NCI-H1105 (cell line): Measurements from ENCODE around the gene FGF18.
A peak's percentile ranks its signal among the peaks of the same experiment; 100 is the strongest.
"Not testable (repeated sequence)": the region's sequence is repeated elsewhere in the genome, so short reads cannot be mapped to it uniquely, and the experiment has no call there.

Source experiments
- DNase-seq: peaks from one replicate; lab custom pipeline; 2025; lab: John Stamatoyannopoulos, UW

The FGF18 gene

GRCh38 chr5:171418982-171419687 is at the start of gene FGF18:
FGF18 (plus strand) TSS chr5:171419647; CDS start chr5:171420200, 553 bp downstream.
- peak; percentile 40 for DNase-seq

- DNase-seq: no peak
Observed at GRCh38 chr5:171369898-171370297, 49.5 kb upstream of the FGF18 start.

GRCh38 chr5:171370881-171371280 is 48.6 kb upstream of the FGF18 start:
- DNase-seq: not testable (repeated sequence)

- DNase-seq: no peak
Observed at GRCh38 chr5:171371326-171371725, 48.1 kb upstream of the FGF18 start.

GRCh38 chr5:171379961-171380360 is 39.5 kb upstream of the FGF18 start:
- DNase-seq: no peak

GRCh38 chr5:171384416-171384815 is 35.0 kb upstream of the FGF18 start:
- not testable (repeated sequence) for DNase-seq

- DNase-seq: not testable (repeated sequence)
Observed at GRCh38 chr5:171384999-171385398, 34.4 kb upstream of the FGF18 start.

- no peak for DNase-seq
Observed at GRCh38 chr5:171386006-171386671, 33.3 kb upstream of the FGF18 start.

- no peak for DNase-seq
Observed at GRCh38 chr5:171386861-171387344, 32.5 kb upstream of the FGF18 start.

GRCh38 chr5:171387345-171387969 is 32.0 kb upstream of the FGF18 start, which contains the start of gene NPM1:
NPM1 (plus strand) TSS chr5:171387849; CDS start chr5:171387949, 100 bp downstream.
- DNase-seq: peak; percentile 93

- DNase-seq: peak; percentile 40
Observed at GRCh38 chr5:171387970-171388815, 31.3 kb upstream of the FGF18 start.

GRCh38 chr5:171388816-171389168 is 30.7 kb upstream of the FGF18 start:
- no peak for DNase-seq

GRCh38 chr5:171390883-171391677 is 28.4 kb upstream of the FGF18 start:
- DNase-seq: no peak

GRCh38 chr5:171391996-171392577 is 27.4 kb upstream of the FGF18 start:
- no peak for DNase-seq

- DNase-seq: no peak
Observed at GRCh38 chr5:171392585-171393159, 26.8 kb upstream of the FGF18 start.

GRCh38 chr5:171395042-171395441 is 24.4 kb upstream of the FGF18 start:
- DNase-seq: no peak

- not testable (repeated sequence) for DNase-seq
Observed at GRCh38 chr5:171396583-171396982, 22.9 kb upstream of the FGF18 start.

GRCh38 chr5:171397190-171397589 is 22.3 kb upstream of the FGF18 start:
- no peak for DNase-seq

- no peak for DNase-seq
Observed at GRCh38 chr5:171397599-171397998, 21.8 kb upstream of the FGF18 start.

GRCh38 chr5:171398660-171399059 is 20.8 kb upstream of the FGF18 start:
- not testable (repeated sequence) for DNase-seq
